Thymus (tissue), 11 donors: Measurements from ENCODE around the gene TCAP. TPM values are rescaled to one million over a fixed set of nuclear protein-coding genes. Genes with fewer than 3 reads are reported as not detected.
A peak's percentile ranks its signal among the peaks of the same experiment; 100 is the strongest.

Experiments
- DNase-seq, 9 donors: peaks; one replicate each; pipeline ENCODE4 v3.0.0-alpha.2; 2013; ENCODE audit warnings: low spot score in 9 of 9, low read depth in 6 of 9, missing footprints in 1 of 9
- H3K27ac ChIP-seq, 2 donors: one replicate each; pipeline ENCODE4 v1.5.1; 2013; ENCODE audit warnings: control low read depth in 1 of 2, low read depth in 1 of 2, low read length in 1 of 2, mild to moderate bottlenecking in 1 of 2, moderate library complexity in 1 of 2
- H3K27me3 ChIP-seq, 2 donors: one replicate each; pipeline ENCODE4 v1.5.1; 2013; ENCODE audit warnings: low read length in 1 of 2; ENCODE audit not compliant: control insufficient read depth in 2 of 2, insufficient read depth in 1 of 2
- H3K36me3 ChIP-seq, 2 donors: one replicate each; pipeline ENCODE4 v1.5.1; 2013; ENCODE audit warnings: low read length in 1 of 2, mild to moderate bottlenecking in 1 of 2, moderate library complexity in 1 of 2; ENCODE audit not compliant: control insufficient read depth in 2 of 2, insufficient read depth in 2 of 2
- H3K4me1 ChIP-seq, 2 donors: one replicate each; pipeline ENCODE4 v1.5.1; 2013; ENCODE audit warnings: low read length in 2 of 2; ENCODE audit not compliant: control insufficient read depth in 2 of 2, insufficient read depth in 2 of 2
- H3K4me3 ChIP-seq, 2 donors: one replicate each; pipeline ENCODE4 v1.5.1; 2013; ENCODE audit warnings: low read length in 2 of 2, control low read depth in 1 of 2, mild to moderate bottlenecking in 1 of 2
- H3K9me3 ChIP-seq, 2 donors: one replicate each; pipeline ENCODE4 v1.5.1; 2013; ENCODE audit warnings: low read length in 1 of 2, mild to moderate bottlenecking in 1 of 2; ENCODE audit not compliant: control insufficient read depth in 2 of 2, insufficient read depth in 1 of 2
- WGBS: extraction: QIAGEN DNeasy Blood & Tissue Kit; methylation state at CpG from one replicate; pipeline ENCODE4 v1.1.7; 2013; 5-methylcytosine and 5-hydroxymethylcytosine counted together
- polyA plus RNA-seq: library from polyadenylated mRNA; stranded (reverse); fragments of 200-250 nt; gene quantifications from one replicate; pipeline ENCODE4 v1.2.3, GENCODE V29; 2013
- total RNA-seq: library from RNA; stranded (reverse); fragments of 120-200 nt; gene quantifications from one replicate; pipeline ENCODE4 v1.2.4, GENCODE V29; 2013
- donor health status: healthy.

Gene TCAP
- total and polyA plus RNA-seq, 2 donors = 0.28 to 1.7 TPM

DNA sequence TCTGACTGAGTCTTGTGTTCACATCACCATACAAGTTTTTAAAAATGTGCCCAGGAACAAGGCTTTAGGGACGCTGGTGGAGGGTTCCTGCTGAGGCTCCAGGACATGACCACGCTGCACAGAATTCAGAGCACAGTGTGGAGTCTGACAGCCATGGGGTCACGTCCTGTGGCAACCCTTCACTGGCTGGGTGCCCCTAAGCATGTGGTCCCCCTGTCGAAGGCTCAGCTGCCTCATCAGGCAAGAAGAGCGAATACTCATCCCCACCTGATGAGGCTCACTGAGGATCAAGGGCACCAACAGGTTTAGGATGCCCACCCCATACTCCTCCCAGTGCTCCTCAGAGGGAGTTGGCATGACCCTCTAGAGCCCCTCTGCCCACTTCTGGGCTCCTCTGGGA, 9.0 kb downstream of the TCAP start:
- Histone ChIP-seq H3K4me3 (no peak overlapping the region), H3K4me1 (peaks cover 2 to 40% of the 10 kb centered on the region in 2 donors), H3K27me3 (peaks cover 6 to 30% of the 10 kb centered on the region in 2 donors), H3K27ac (no peak overlapping the region), H3K9me3 (no peaks in the 10 kb centered on the region), H3K36me3 (no peaks in the 10 kb centered on the region)
- 96% methylated on average over 5 of the region's 5 CpGs for WGBS
- no peak for DNase-seq

DNA sequence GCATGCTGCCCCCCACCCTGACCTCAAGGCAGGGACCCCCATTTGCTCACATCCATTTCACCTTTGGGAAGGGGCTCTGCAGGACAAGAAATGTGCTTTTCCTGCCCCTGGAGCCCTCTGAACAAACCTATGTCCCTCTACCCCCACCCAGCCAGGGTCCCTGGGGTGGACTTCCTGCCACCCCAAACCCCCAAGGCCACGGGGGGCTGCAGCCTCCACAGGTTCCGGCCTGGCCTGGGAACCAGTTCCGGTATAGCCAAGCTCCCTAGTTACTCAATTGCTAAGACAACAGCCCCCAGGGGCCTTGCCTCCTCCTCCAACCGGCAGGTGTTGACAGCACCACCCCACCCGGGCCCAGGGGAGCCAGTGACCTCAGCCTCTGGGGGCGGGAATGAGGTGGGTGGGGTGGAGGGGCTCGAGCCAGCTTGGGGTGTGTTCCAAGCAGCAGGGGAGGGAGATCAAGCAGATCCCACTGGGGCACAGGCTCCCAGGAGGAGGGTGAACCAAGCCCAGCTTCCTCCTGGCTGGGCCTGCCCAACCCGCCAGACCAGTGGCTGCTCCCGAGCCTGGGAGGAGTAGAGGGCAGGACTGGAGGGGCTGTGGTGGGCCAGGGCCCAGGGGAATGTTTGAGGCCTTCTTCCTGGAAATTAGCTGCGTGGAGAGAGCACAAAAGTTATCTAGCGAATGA, 9.7 kb downstream of the TCAP start:
- Histone ChIP-seq H3K27ac (no peak overlapping the region), H3K4me1 (peaks cover 9 to 47% of the 10 kb centered on the region in 2 donors), H3K36me3 (no peaks in the 10 kb centered on the region), H3K9me3 (peaks cover 0 to 3% of the 10 kb centered on the region in 2 donors), H3K27me3 (peaks cover 0 to 23% of the 10 kb centered on the region in 2 donors), H3K4me3 (no peak overlapping the region)
- DNase-seq = no peak
- WGBS = 78% methylated on average over 11 of the region's 11 CpGs

DNA sequence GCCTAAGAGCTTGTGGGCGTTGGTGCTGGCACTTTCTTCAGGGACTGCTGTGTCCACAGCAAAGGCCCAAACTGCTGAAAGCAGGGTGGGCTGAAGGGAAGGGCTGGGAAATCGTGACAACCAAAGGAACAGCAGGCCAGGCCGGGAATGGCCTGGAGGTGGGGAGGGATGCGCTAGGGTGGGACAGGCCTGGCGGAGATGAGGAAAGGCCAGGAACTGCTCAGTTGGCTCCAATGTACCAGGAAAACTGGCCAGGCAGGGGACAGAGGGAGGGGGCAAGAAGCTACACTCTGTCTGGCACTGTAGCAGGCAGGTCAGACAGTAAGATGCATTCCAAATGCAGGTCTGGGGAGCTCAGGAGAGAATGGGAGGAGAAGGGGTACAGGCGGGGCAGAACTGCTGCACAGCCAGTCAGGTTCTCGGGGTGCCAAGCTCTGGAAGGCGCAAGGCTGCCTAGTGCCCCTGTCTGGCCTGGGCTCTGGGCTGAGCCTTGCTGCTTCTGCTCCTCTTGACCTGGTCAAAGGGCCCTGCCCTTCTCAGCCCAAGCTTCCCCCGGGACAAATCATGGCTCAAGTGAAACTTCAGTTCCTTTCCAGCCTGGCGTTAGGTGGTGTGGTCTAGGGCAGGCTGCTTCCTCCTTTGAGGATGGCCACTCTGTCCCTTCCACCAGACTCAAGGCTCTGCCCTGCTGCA, 10.4 kb downstream of the TCAP start:
- H3K4me1 ChIP-seq = peaks cover 12 to 54% of the 10 kb centered on the region in 2 donors

DNA sequence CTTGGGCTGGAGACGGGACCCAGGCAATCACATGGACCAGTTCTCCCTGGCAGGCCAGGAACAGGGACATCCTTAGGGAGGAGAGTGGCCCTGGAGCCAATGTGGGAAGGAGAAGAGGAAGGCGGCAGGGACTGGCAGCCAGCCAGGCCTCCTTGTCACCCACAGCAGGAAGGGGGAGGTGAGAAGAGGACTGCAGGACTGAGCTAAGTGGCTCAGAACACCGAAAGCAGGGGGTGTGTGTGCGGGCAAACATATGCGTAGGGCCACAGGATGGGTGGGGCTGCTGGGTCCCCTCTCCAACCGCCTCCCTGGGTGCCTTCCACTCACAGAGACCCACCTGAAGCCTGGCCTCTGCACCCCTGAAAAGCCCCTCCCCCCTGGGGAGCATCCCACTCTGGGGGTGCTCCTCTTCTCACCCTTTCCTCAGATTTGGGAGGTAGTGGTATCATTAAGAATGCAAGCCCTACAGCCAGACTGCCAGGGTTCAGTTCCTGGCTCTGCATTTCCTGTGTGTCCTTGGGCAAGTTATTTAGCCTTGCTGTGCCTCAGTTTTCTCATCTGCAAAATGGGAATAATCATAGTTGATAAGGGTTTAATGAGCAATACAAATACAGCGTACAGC, 11.2 kb downstream of the TCAP start:
- DNase-seq = peak in 1 of 9 donors; percentile 44

More for the DNA sequence above, 10.4 kb downstream of the TCAP start:
- Histone ChIP-seq H3K9me3 (peaks cover 0 to 5% of the 10 kb centered on the region in 2 donors), H3K27me3 (peaks cover 0 to 16% of the 10 kb centered on the region in 2 donors), H3K27ac (no peak overlapping the region), H3K4me3 (no peak overlapping the region), H3K36me3 (no peaks in the 10 kb centered on the region)
- no peak for DNase-seq
- 97% methylated on average over 10 of the region's 10 CpGs for WGBS

DNA sequence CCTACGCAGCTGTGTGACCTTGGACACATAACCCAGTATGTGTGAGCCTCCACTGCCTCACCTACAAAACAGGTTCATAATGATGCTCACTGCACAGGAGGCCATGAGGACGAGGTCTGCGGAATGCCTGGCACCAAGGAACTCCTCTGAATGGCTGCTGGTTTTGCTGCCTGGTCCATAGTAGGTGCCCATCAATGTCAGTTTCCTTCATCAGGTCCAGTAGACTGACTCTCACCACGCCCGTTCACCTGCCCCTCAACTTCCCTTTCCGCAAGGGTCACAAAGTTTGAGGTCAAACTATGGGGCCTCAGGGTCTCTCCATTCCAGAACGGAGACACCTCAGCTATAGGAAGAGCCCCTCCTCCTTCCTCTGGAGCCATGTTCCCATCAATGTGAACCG, 11.9 kb downstream of the TCAP start:
- peaks cover 0 to 3% of the 10 kb centered on the region in 2 donors for H3K36me3 ChIP-seq
- no peak for DNase-seq
- 92% methylated on average over 8 of the region's 8 CpGs for WGBS
- no peak overlapping the region for H3K27ac ChIP-seq
- H3K4me1 ChIP-seq = peaks cover 12 to 55% of the 10 kb centered on the region in 2 donors
- no peak overlapping the region for H3K4me3 ChIP-seq
- H3K27me3 ChIP-seq = peaks cover 0 to under 1% of the 10 kb centered on the region in 2 donors
- H3K9me3 ChIP-seq = peaks cover 0 to 5% of the 10 kb centered on the region in 2 donors

More for the DNA sequence above, 11.2 kb downstream of the TCAP start:
- H3K36me3 ChIP-seq = peaks cover 0 to 3% of the 10 kb centered on the region in 2 donors
- no peak overlapping the region for H3K4me3 ChIP-seq
- peaks cover 0 to 8% of the 10 kb centered on the region in 2 donors for H3K27me3 ChIP-seq
- no peak overlapping the region for H3K27ac ChIP-seq
- H3K4me1 ChIP-seq = peaks cover 12 to 55% of the 10 kb centered on the region in 2 donors
- peaks cover 0 to 5% of the 10 kb centered on the region in 2 donors for H3K9me3 ChIP-seq
- 35% methylated on average over 7 of the region's 7 CpGs for WGBS

DNA sequence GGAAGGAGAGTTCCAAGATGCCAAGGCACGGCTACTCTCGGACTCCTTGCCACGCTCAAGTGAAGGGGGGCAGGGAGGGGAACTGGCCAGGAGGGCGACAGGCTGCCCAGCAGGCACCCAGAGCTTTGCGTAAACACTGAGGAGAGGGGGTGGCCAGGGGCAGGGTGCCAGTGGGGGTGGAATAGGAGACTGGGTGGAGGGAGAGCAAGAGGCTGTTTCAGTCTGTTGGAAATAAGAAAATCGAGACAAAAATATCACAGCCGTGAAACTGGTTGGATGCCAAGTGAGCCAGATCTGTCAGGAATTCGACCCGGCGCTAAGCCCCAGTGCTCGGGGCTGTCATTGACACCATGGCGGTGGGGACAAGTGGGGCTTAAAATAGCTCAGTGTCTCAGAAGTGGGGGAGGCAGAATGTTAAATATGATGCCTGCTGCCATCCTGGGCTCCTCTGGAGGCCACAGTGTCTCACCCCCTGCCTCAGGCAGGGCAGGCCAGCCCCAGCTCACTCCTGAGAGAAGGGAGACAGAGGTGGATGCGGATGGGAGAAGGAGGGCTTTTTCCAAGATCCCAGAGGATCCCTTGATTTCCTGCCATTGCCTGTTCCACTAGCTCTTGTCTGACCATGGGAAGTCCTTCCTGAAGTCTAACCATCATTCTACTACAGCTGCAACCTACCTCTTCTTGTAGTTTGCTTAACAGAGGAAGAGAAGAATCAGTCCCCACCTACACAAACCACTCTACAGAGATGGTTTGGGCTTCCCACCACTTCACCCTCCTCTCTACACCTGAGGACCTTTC, 12.6 kb downstream of the TCAP start:
- no peak overlapping the region for H3K4me3 ChIP-seq
- H3K4me1 ChIP-seq = peaks cover 12 to 55% of the 10 kb centered on the region in 2 donors
- peaks cover 0 to 3% of the 10 kb centered on the region in 2 donors for H3K36me3 ChIP-seq
- no peak overlapping the region for H3K27ac ChIP-seq
- H3K9me3 ChIP-seq = peaks cover 0 to 5% of the 10 kb centered on the region in 2 donors
- H3K27me3 ChIP-seq = no peaks in the 10 kb centered on the region
- WGBS = 92% methylated on average over 13 of the region's 13 CpGs
- no peak for DNase-seq

DNA sequence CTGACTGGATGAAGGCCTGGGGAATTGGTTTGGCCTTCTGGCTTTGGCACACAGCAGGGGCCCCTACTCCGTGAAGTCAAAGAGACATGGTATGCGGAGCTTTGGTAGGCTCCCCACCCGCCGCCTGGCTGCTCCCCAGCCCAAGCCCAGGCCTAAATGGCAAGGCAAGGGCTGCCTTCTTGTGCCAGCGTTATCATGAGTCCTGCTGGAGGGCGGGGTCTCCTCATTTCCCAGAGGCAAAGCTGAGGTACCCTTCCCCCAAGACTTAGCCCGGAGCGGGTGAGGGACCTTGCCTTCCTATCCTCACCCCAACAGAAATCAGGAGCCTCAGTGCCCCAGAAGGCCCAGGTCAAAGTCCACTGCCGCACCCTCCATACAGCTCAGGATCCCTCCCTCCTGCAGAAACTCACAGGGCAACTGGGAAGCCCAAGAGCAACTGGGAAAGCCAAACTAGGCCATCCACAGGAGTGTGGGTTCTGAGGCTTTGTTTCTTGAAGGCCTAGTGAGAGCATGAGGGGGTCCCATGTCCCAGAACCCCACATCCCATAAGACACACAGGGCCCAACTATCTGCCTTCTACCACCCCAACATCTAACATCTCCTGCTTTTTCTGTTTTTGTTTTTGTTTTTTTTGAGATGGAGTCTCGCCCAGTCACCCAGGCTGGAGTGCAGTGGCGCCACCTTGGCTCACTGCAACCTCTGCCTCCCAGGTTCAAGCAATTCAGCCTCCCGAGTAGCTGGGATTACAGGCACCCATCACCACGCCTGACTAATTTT, 13.4 kb downstream of the TCAP start:
- 93% methylated on average over 13 of the region's 13 CpGs for WGBS

DNA sequence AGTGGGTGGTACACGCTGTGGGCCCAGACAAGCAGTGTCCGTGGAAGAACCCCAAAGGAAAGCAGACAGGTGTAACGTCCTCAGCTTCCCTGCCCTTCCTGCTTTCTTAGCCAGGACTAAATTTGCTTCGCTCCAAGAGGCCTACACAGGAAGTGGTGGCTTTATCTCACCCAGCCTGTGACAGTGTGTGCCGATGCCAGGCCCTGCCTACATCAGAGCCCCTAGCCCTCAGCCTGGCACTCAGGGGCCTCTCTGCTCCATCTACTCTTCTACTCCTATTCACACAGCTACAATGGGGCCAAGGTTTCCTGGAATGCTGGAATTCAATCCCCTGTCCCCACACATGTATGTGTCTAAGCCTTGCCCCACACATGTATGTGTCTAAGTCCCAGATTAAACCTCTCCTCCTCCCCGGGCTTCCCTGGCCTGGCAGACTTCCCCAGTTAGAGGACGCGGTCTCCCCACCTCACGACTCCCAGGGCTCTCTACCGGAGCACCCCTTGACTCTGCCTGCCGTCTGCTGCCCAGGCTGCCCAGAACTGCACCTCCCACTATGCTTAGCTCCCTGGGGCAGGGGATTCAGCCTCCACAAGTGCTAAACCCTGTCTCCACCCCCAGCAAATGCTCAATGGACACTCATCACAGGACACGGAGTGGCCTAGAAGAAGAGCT, 14.5 kb downstream of the TCAP start:
- H3K27me3 ChIP-seq = no peaks in the 10 kb centered on the region
- H3K9me3 ChIP-seq = peaks cover 0 to 5% of the 10 kb centered on the region in 2 donors
- peaks cover 3 to 12% of the 10 kb centered on the region in 2 donors for H3K36me3 ChIP-seq
- H3K4me3 ChIP-seq = no peak overlapping the region
- peak overlapping the region; percentile 57 to 72 for H3K27ac ChIP-seq
- H3K4me1 ChIP-seq = peaks cover 12 to 50% of the 10 kb centered on the region in 2 donors
- WGBS = 36% methylated on average over 12 of the region's 12 CpGs
- DNase-seq = peak in 6 of 9 donors; percentile 20 to 78 (median 44)

More for the DNA sequence above, 13.4 kb downstream of the TCAP start:
- Histone ChIP-seq H3K27me3 (no peaks in the 10 kb centered on the region), H3K4me1 (peaks cover 12 to 55% of the 10 kb centered on the region in 2 donors), H3K4me3 (no peak overlapping the region), H3K36me3 (peaks cover 0 to 8% of the 10 kb centered on the region in 2 donors), H3K9me3 (peaks cover 0 to 5% of the 10 kb centered on the region in 2 donors), H3K27ac (no peak overlapping the region)
- no peak for DNase-seq
